Smooth muscle cell (in vitro differentiated cells): ENCODE results near the gene BACH2. TPM values are rescaled to one million over a fixed set of nuclear protein-coding genes. Genes with fewer than 3 reads are reported as not detected.

Experiments used
- DNase-seq: peaks from one replicate; lab custom pipeline; 2025; ENCODE audit not compliant: unreplicated experiment; lab: John Stamatoyannopoulos, UW
- H2AFZ ChIP-seq: fragments of 200-600 bp; sonication (generic); 2 replicates; pipeline ENCODE4 v1.6.0; 2016; ENCODE audit warnings: antibody characterized with exemption, low read depth, mild to moderate bottlenecking
- H3F3A ChIP-seq: fragments of 200-600 bp; sonication (generic); 2 replicates; pipeline ENCODE4 v1.6.0; 2017; ENCODE audit warnings: antibody characterized with exemption, low read depth
- H3K27ac ChIP-seq: fragments of 200-600 bp; sonication (generic); 2 replicates; pipeline ENCODE4 v1.5.1; 2016; ENCODE audit warnings: low read depth, mild to moderate bottlenecking
- H3K27me3 ChIP-seq: fragments of 200-600 bp; sonication (generic); 2 replicates; pipeline ENCODE4 v1.6.1; 2016; ENCODE audit warnings: low read depth, mild to moderate bottlenecking
- H3K36me3 ChIP-seq: fragments of 200-600 bp; sonication (generic); 2 replicates; pipeline ENCODE4 v1.5.1; 2016; ENCODE audit warnings: low read depth
- H3K4me1 ChIP-seq: fragments of 200-600 bp; sonication (generic); 2 replicates; pipeline ENCODE4 v1.5.1; 2016; ENCODE audit warnings: low read depth
- H3K4me2 ChIP-seq: fragments of 200-600 bp; sonication (generic); 2 replicates; pipeline ENCODE4 v1.6.0; 2016; ENCODE audit warnings: mild to moderate bottlenecking
- H3K4me3 ChIP-seq: fragments of 200-600 bp; sonication (generic); 2 replicates; pipeline ENCODE4 v1.5.1; 2016; ENCODE audit warnings: mild to moderate bottlenecking
- H3K79me2 ChIP-seq: fragments of 200-600 bp; sonication (generic); 2 replicates; pipeline ENCODE4 v1.6.0; 2016; ENCODE audit warnings: low read depth, mild to moderate bottlenecking
- H3K9ac ChIP-seq: fragments of 200-600 bp; sonication (generic); 2 replicates; pipeline ENCODE4 v1.6.0; 2016; ENCODE audit warnings: low read depth
- H3K9me3 ChIP-seq: fragments of 200-600 bp; sonication (generic); replicated peaks from 2 replicates; pipeline ENCODE4 v1.5.1; 2016; ENCODE audit warnings: low read depth
- H4K20me1 ChIP-seq: fragments of 200-600 bp; sonication (generic); 2 replicates; pipeline ENCODE4 v1.6.0; 2016; ENCODE audit warnings: low read depth
- WGBS: methylation state at CpG from one replicate; pipeline ENCODE4 v1.1.7; 2016; ENCODE audit warnings: low lambda C conversion rate; 5-methylcytosine and 5-hydroxymethylcytosine counted together
- polyA plus RNA-seq: library from polyadenylated mRNA; unstranded; fragments of >200 nt; fragmentation: Nextera tagmentation; extraction: Ambion mirVana; gene quantifications from 2 replicates; pipeline ENCODE4 v1.2.1, GENCODE V29; 2016
- total RNA-seq: library from RNA; depleted of rRNA; stranded (reverse); fragments of >200 nt; gene quantifications from 2 replicates; pipeline ENCODE4 v1.2.3, GENCODE V29; 2014
- TF ChIP-seq, protein P1 (sequence below): fragments of 200-600 bp; sonication (generic); IDR thresholded peaks from 2 replicates; pipeline ENCODE4 v1.5.1; 2017; ENCODE audit warnings: borderline replicate concordance, mild to moderate bottlenecking, antibody characterized with exemption; ENCODE audit not compliant: insufficient read depth, poor library complexity, severe bottlenecking

The BACH2 gene
- total and polyA plus RNA-seq, 2 experiments from 2014 or later = 3.0 to 4.5 TPM

DNA sequence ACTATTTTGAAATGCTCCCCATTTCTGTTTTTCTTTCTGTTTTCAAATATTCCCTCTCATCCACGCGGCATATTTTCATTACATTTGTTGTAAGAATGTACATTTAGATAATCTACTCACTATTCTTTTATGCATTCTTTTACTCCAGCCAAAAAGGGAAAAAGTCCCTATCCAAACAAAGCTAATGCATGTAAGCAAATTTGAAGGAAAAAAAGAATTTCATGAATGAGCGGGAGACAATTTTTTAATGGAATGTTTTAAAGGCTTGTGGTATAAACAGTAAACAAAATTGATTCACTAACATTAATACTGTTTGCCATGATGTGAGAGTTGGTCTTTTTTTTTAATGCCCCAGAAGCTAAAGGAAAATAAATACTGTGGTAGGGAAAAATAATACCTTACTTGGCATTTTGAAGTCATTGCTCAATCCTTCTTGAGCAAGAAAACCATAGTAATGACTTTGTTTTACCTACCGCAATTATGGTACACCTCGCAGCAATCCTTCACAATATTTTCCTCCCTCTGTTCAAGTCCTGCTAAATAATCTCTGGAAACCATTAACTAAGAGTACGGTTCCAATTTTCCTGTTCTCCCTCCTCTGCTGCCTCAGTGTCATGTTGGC is 79.0 kb downstream of the BACH2 start:
- H3K27me3 ChIP-seq = no peaks in the 10 kb centered on the region
- H3K36me3 ChIP-seq = no peaks in the 10 kb centered on the region
- no peak overlapping the region for H2AFZ ChIP-seq
- H3K4me2 ChIP-seq = peak overlapping the region; percentile 79
- H3K9me3 ChIP-seq = no peaks in the 10 kb centered on the region
- H3K4me3 ChIP-seq = peak overlapping the region; percentile 37
- 52% methylated on average over 6 of the region's 6 CpGs for WGBS
- H3K79me2 ChIP-seq = no peaks in the 10 kb centered on the region
- peaks cover 24% of the 10 kb centered on the region for H3F3A ChIP-seq
- DNase-seq = no peak
- peak overlapping the region; percentile 93 for H3K9ac ChIP-seq
- H3K27ac ChIP-seq = peak overlapping the region; percentile 97
- TF ChIP-seq, protein P1, sequence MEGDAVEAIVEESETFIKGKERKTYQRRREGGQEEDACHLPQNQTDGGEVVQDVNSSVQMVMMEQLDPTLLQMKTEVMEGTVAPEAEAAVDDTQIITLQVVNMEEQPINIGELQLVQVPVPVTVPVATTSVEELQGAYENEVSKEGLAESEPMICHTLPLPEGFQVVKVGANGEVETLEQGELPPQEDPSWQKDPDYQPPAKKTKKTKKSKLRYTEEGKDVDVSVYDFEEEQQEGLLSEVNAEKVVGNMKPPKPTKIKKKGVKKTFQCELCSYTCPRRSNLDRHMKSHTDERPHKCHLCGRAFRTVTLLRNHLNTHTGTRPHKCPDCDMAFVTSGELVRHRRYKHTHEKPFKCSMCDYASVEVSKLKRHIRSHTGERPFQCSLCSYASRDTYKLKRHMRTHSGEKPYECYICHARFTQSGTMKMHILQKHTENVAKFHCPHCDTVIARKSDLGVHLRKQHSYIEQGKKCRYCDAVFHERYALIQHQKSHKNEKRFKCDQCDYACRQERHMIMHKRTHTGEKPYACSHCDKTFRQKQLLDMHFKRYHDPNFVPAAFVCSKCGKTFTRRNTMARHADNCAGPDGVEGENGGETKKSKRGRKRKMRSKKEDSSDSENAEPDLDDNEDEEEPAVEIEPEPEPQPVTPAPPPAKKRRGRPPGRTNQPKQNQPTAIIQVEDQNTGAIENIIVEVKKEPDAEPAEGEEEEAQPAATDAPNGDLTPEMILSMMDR = no peak
- no peaks in the 10 kb centered on the region for H4K20me1 ChIP-seq
- peaks cover 45% of the 10 kb centered on the region for H3K4me1 ChIP-seq

DNA sequence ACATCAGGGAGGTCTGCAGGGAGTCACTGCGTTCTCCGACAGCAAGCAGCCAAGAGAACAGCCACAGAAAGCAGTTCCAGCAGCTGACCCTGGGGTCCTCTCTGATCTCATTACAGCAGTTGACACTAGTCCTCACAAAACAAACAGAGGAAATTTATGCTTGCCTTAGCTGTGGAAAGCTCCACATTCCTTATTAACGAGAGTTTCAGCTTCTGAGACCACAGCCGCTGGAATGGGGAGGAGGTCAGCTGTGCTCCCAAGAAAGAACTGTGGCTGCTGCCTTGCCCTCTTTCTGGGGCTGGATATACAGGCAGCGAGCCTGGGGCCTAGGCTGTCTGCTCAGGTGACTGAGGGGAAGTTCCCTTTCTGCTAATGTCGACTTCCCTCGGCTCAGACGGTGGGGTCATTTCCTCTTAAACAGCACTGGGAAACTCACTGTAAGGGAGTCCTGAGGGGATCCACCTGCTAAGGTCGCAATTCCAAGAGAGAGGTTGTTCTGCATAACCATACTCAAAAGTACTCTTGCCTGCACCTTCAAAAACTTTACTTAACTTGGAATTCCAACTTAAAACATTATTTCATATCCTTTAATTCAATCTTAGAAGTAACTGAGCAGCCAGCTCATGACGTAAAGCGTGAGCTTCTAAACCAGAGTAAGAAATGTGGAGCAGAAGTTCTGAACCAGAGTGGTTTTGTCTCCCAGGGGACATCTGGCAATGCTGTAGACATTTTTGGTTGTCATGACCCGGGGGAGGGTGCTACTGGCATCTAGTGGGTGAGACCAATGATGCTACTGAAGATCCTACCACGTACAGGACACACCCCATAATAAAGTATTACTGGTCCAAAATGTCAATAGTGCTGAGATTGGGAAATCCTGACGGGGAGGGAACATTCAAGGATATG is 80.3 kb downstream of the BACH2 start:
- 43% methylated on average over 14 of the region's 14 CpGs for WGBS
- Histone ChIP-seq H3K79me2 (no peaks in the 10 kb centered on the region), H3F3A (peaks cover 24% of the 10 kb centered on the region), H3K36me3 (no peaks in the 10 kb centered on the region), H3K4me2 (peak overlapping the region; percentile 60), H3K4me3 (no peak overlapping the region), H3K27me3 (no peaks in the 10 kb centered on the region), H3K27ac (peak overlapping the region; percentile 97), H3K9ac (peak overlapping the region; percentile 50), H2AFZ (no peak overlapping the region), H3K4me1 (peaks cover 45% of the 10 kb centered on the region), H3K9me3 (no peaks in the 10 kb centered on the region), H4K20me1 (no peaks in the 10 kb centered on the region)
- TF ChIP-seq, protein P1 = no peak
- DNase-seq = no peak

DNA sequence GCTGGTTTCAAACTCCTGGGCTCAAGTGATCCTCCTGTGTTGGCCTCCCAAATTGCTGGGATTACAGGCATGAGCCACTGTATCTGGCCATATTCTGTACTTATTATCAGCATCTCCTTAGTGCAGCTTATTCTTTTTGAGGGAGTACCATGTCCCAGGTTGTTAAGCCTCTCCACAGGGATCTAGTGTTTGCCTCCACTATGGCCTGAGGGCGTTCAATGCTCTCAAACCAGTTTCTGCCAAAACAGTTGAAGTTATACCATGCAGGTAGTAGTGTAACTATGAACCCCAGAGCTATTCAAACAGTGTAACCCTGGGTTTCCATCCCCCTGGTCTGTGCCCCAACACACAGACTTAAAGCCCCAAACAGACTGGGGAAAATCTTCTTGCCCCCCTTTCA is 81.7 kb downstream of the BACH2 start:
- WGBS = 87% methylated on average over 1 of the region's 1 CpG
- no peak overlapping the region for H3K4me2 ChIP-seq

More for the DNA sequence above, 81.7 kb downstream of the BACH2 start:
- no peak for DNase-seq
- no peaks in the 10 kb centered on the region for H3K9me3 ChIP-seq
- H3K4me1 ChIP-seq = peaks cover 36% of the 10 kb centered on the region
- no peak overlapping the region for H2AFZ ChIP-seq
- H3K27me3 ChIP-seq = no peaks in the 10 kb centered on the region
- no peak overlapping the region for H3K27ac ChIP-seq
- no peaks in the 10 kb centered on the region for H4K20me1 ChIP-seq
- TF ChIP-seq, protein P1 = no peak
- no peak overlapping the region for H3K4me3 ChIP-seq
- H3F3A ChIP-seq = peaks cover 24% of the 10 kb centered on the region
- H3K9ac ChIP-seq = no peak overlapping the region
- no peaks in the 10 kb centered on the region for H3K36me3 ChIP-seq
- no peaks in the 10 kb centered on the region for H3K79me2 ChIP-seq
